Smooth muscle cell (in vitro differentiated cells): ENCODE measurements around the gene LATS1. TPM values are rescaled to one million over a fixed set of nuclear protein-coding genes. Genes with fewer than 3 reads are reported as not detected.

Experiments
- DNase-seq: peaks from one replicate; lab custom pipeline; 2025; ENCODE audit not compliant: unreplicated experiment; lab: John Stamatoyannopoulos, UW
- H2AFZ ChIP-seq: fragments of 200-600 bp; sonication (generic); 2 replicates; pipeline ENCODE4 v1.6.0; 2016; ENCODE audit warnings: antibody characterized with exemption, low read depth, mild to moderate bottlenecking
- H3F3A ChIP-seq: fragments of 200-600 bp; sonication (generic); 2 replicates; pipeline ENCODE4 v1.6.0; 2017; ENCODE audit warnings: antibody characterized with exemption, low read depth
- H3K27ac ChIP-seq: fragments of 200-600 bp; sonication (generic); 2 replicates; pipeline ENCODE4 v1.5.1; 2016; ENCODE audit warnings: low read depth, mild to moderate bottlenecking
- H3K27me3 ChIP-seq: fragments of 200-600 bp; sonication (generic); 2 replicates; pipeline ENCODE4 v1.6.1; 2016; ENCODE audit warnings: low read depth, mild to moderate bottlenecking
- H3K36me3 ChIP-seq: fragments of 200-600 bp; sonication (generic); 2 replicates; pipeline ENCODE4 v1.5.1; 2016; ENCODE audit warnings: low read depth
- H3K4me1 ChIP-seq: fragments of 200-600 bp; sonication (generic); 2 replicates; pipeline ENCODE4 v1.5.1; 2016; ENCODE audit warnings: low read depth
- H3K4me2 ChIP-seq: fragments of 200-600 bp; sonication (generic); 2 replicates; pipeline ENCODE4 v1.6.0; 2016; ENCODE audit warnings: mild to moderate bottlenecking
- H3K4me3 ChIP-seq: fragments of 200-600 bp; sonication (generic); 2 replicates; pipeline ENCODE4 v1.5.1; 2016; ENCODE audit warnings: mild to moderate bottlenecking
- H3K79me2 ChIP-seq: fragments of 200-600 bp; sonication (generic); 2 replicates; pipeline ENCODE4 v1.6.0; 2016; ENCODE audit warnings: low read depth, mild to moderate bottlenecking
- H3K9ac ChIP-seq: fragments of 200-600 bp; sonication (generic); 2 replicates; pipeline ENCODE4 v1.6.0; 2016; ENCODE audit warnings: low read depth
- H3K9me3 ChIP-seq: fragments of 200-600 bp; sonication (generic); replicated peaks from 2 replicates; pipeline ENCODE4 v1.5.1; 2016; ENCODE audit warnings: low read depth
- H4K20me1 ChIP-seq: fragments of 200-600 bp; sonication (generic); 2 replicates; pipeline ENCODE4 v1.6.0; 2016; ENCODE audit warnings: low read depth
- CTCF ChIP-seq: fragments of 200-600 bp; sonication (generic); IDR thresholded peaks from 2 replicates; pipeline ENCODE4 v1.5.1; 2017; ENCODE audit warnings: borderline replicate concordance, mild to moderate bottlenecking, antibody characterized with exemption; ENCODE audit not compliant: insufficient read depth, poor library complexity, severe bottlenecking
- WGBS: methylation state at CpG from one replicate; pipeline ENCODE4 v1.1.7; 2016; ENCODE audit warnings: low lambda C conversion rate; 5-methylcytosine and 5-hydroxymethylcytosine counted together
- polyA plus RNA-seq: library from polyadenylated mRNA; unstranded; fragments of >200 nt; fragmentation: Nextera tagmentation; extraction: Ambion mirVana; gene quantifications from 2 replicates; pipeline ENCODE4 v1.2.1, GENCODE V29; 2016
- total RNA-seq: library from RNA; depleted of rRNA; stranded (reverse); fragments of >200 nt; gene quantifications from 2 replicates; pipeline ENCODE4 v1.2.3, GENCODE V29; 2014

The LATS1 gene
- total and polyA plus RNA-seq, 2 experiments from 2014 or later: 8.5 to 32.0 TPM

GRCh38 chr6:149727793-149728498 is 10.0 kb upstream of the LATS1 start:
- Histone ChIP-seq H3K4me1 (no peaks in the 10 kb centered on the region), H4K20me1 (no peaks in the 10 kb centered on the region), H3K4me2 (no peak overlapping the region), H2AFZ (no peak overlapping the region), H3K79me2 (no peaks in the 10 kb centered on the region), H3K9ac (no peak overlapping the region), H3K36me3 (peaks cover 5% of the 10 kb centered on the region), H3F3A (peaks cover 15% of the 10 kb centered on the region), H3K4me3 (no peak overlapping the region), H3K27me3 (no peaks in the 10 kb centered on the region), H3K9me3 (no peaks in the 10 kb centered on the region), H3K27ac (no peak overlapping the region)
- TF ChIP-seq CTCF: no peak
- no peak for DNase-seq
- 58% methylated on average over 4 of the region's 4 CpGs for WGBS

GRCh38 chr6:149725785-149726184 is 7.9 kb upstream of the LATS1 start:
- no peak for TF ChIP-seq CTCF
- no peaks in the 10 kb centered on the region for H4K20me1 ChIP-seq

GRCh38 chr6:149723771-149724417 is 6.0 kb upstream of the LATS1 start:
- Histone ChIP-seq H3K4me1 (no peaks in the 10 kb centered on the region), H3K27ac (peak overlapping the region; percentile 21), H3K9me3 (no peaks in the 10 kb centered on the region), H3K9ac (no peak overlapping the region), H3F3A (peaks cover 4% of the 10 kb centered on the region), H2AFZ (no peak overlapping the region), H3K4me3 (no peak overlapping the region), H3K27me3 (no peaks in the 10 kb centered on the region), H4K20me1 (no peaks in the 10 kb centered on the region), H3K36me3 (no peaks in the 10 kb centered on the region), H3K4me2 (no peak overlapping the region), H3K79me2 (no peaks in the 10 kb centered on the region)
- no peak for DNase-seq
- 44% methylated on average over 10 of the region's 10 CpGs for WGBS
- TF ChIP-seq CTCF: peak; percentile 71

More at GRCh38 chr6:149725785-149726184, 7.9 kb upstream of the LATS1 start:
- DNase-seq: no peak
- H3K27me3 ChIP-seq: no peaks in the 10 kb centered on the region
- no peaks in the 10 kb centered on the region for H3K36me3 ChIP-seq
- H2AFZ ChIP-seq: no peak overlapping the region
- no peak overlapping the region for H3K27ac ChIP-seq
- no peak overlapping the region for H3K4me3 ChIP-seq
- H3K79me2 ChIP-seq: no peaks in the 10 kb centered on the region
- H3F3A ChIP-seq: peaks cover 15% of the 10 kb centered on the region
- 97% methylated on average over 3 of the region's 3 CpGs for WGBS
- no peaks in the 10 kb centered on the region for H3K4me1 ChIP-seq
- no peaks in the 10 kb centered on the region for H3K9me3 ChIP-seq
- no peak overlapping the region for H3K4me2 ChIP-seq
- no peak overlapping the region for H3K9ac ChIP-seq
